ENCODE data around the gene SCAANT1. TPM values are rescaled to one million over a fixed set of nuclear protein-coding genes. Genes with fewer than 3 reads are reported as not detected.

Gene SCAANT1
- total and polyA plus RNA-seq, 2 of the 8 experiments (the other 6 are each of a cell fraction or from before 2014, with no cell fraction given): not detected

- H3K27me3 ChIP-seq (replicated peaks in 1 of 4; ENCODE audit: control insufficient read depth in 3 of 4, extremely low read depth in 1 of 4, insufficient read depth in 3 of 4, low read length in 3 of 4): no peaks in the 10 kb centered on the region
- peaks cover under 1% of the 10 kb centered on the region; the same call in 1 of the 2 replicates for H3K79me1 ChIP-seq (ENCODE audit: low read depth, low read length)
- no peak overlapping the region for H2BK12ac ChIP-seq (ENCODE audit: low read depth, low read length)
- no peaks in the 10 kb centered on the region for H3K9me3 ChIP-seq (ENCODE audit: insufficient read depth in 2 of 2, low read depth in 1 of 2, low read length in 1 of 2)
- H3K27ac ChIP-seq (ENCODE audit: low read depth, low read length): no peak overlapping the region
- no peak overlapping the region for H3K9ac ChIP-seq (replicated peaks in 1 of 4; ENCODE audit: extremely low read depth in 1 of 4, low read depth in 3 of 4, low read length in 3 of 4)
- no peak overlapping the region for H2BK5ac ChIP-seq (ENCODE audit: low read depth, low read length)
- no peak overlapping the region for H2BK15ac ChIP-seq (ENCODE audit: low read length)
- ChIA-PET CTCF (ENCODE audit: partially characterized antibody) (interaction anchor here (0.6 to 1.6 kb wide), 5 partner anchors 10 to 16 kb away, joined by 3 to 5 read pairs (median 4); no protein-coding TSS in a partner anchor), POLR2A (ENCODE audit: partially characterized antibody) (no interaction called here)
- peaks cover under 1 to 22% (median 11%) of the 10 kb centered on the region in 4 experiments; a peak in 6 of 7 replicates for H3K4me1 ChIP-seq (replicated peaks in 1 of 4; ENCODE audit: control insufficient read depth in 3 of 4, insufficient read depth in 4 of 4, low read length in 3 of 4)
- 0 out of 4 replicates have a peak, but pooled peaks cover 0 to 2% of the 10 kb centered on the region in 2 experiments for H3K79me2 ChIP-seq (ENCODE audit: control insufficient read depth in 1 of 2, insufficient read depth in 2 of 2, low read length in 2 of 2)
- H4K91ac ChIP-seq (replicated peaks; ENCODE audit: insufficient read length, low read length): no peak overlapping the region
- H2AK5ac ChIP-seq (ENCODE audit: low read depth, low read length): no peak overlapping the region
- DNase-seq (ENCODE audit: low read depth in 1 of 2, low spot score in 2 of 2) (no peak), FAIRE-seq (peak; percentile 58)
- no peak overlapping the region for H2AFZ ChIP-seq (ENCODE audit: low read length)
- no peak overlapping the region for H3K23ac ChIP-seq (ENCODE audit: insufficient read length)
- H4K8ac ChIP-seq (ENCODE audit: extremely low read depth, insufficient read depth, low read length): no peak overlapping the region
- 91% methylated on average over 3 of the region's 3 CpGs; no CpG with 5 or more reads in 1 of the 2 experiments for WGBS, 2 experiments (ENCODE audit: extremely low coverage in 1 of 2, insufficient coverage in 1 of 2, insufficient read length in 1 of 2, insufficient replicate concordance in 2 of 2, low coverage in 1 of 2, low lambda C conversion rate in 2 of 2, missing lambda C conversion rate in 1 of 2)
- no peak overlapping the region for H3K56ac ChIP-seq (replicated peaks; ENCODE audit: insufficient read length, low read depth, low read length)
- no peak overlapping the region for H2BK20ac ChIP-seq (ENCODE audit: low read length)
- H3K4me3 ChIP-seq (ENCODE audit: extremely low read depth in 1 of 4, insufficient read depth in 2 of 4, low read depth in 3 of 4, low read length in 4 of 4): no peak overlapping the region
- H2BK120ac ChIP-seq (replicated peaks; ENCODE audit: low read depth, low read length): no peak overlapping the region
- no peaks in the 10 kb centered on the region for H3K23me2 ChIP-seq (ENCODE audit: low read depth, low read length)
- H4K20me1 ChIP-seq (replicated peaks in 1 of 2; ENCODE audit: control insufficient read depth in 1 of 2, insufficient read depth in 2 of 2, low read length in 2 of 2): no peaks in the 10 kb centered on the region
- H3K4me2 ChIP-seq (ENCODE audit: insufficient read depth in 1 of 2, low read depth in 2 of 2, low read length in 2 of 2): no peak overlapping the region
- H4K5ac ChIP-seq (ENCODE audit: insufficient read length, low read depth, low read length): no peak overlapping the region
- H3K4ac ChIP-seq (replicated peaks; ENCODE audit: insufficient read length, low read depth, low read length): no peak overlapping the region
- no peak overlapping the region for H3K18ac ChIP-seq (ENCODE audit: extremely low read depth, low read length)
- TF ChIP-seq, protein P1, sequence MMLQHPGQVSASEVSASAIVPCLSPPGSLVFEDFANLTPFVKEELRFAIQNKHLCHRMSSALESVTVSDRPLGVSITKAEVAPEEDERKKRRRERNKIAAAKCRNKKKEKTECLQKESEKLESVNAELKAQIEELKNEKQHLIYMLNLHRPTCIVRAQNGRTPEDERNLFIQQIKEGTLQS (IDR thresholded peaks at IDR 0.05; ENCODE audit: insufficient read depth, low read depth, low read length): no peak
- TF ChIP-seq, protein P2, sequence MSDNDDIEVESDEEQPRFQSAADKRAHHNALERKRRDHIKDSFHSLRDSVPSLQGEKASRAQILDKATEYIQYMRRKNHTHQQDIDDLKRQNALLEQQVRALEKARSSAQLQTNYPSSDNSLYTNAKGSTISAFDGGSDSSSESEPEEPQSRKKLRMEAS (IDR thresholded peaks at IDR 0.05): no peak
- no peak for TF ChIP-seq SP2 (IDR thresholded peaks at IDR 0.05; ENCODE audit: low read length)
- no peak for TF ChIP-seq E2F6 (IDR thresholded peaks at IDR 0.05)
- no peak for TF ChIP-seq RBBP5 (IDR thresholded peaks at IDR 0.05; ENCODE audit: borderline replicate concordance, low read depth, low read length)
- TF ChIP-seq POLR2A (IDR thresholded peaks at IDR 0.05; ENCODE audit: control extremely low read depth in 1 of 2, low read depth in 2 of 2, low read length in 2 of 2): no peak
- no peak for TF ChIP-seq NANOG (IDR thresholded peaks at IDR 0.05; ENCODE audit: insufficient read depth, low read depth, low read length, poor library complexity, severe bottlenecking)
- no peak for TF ChIP-seq NRF1 (IDR thresholded peaks at IDR 0.05; ENCODE audit: low read depth, low read length)
- no peak for TF ChIP-seq KDM4A (IDR thresholded peaks at IDR 0.05; ENCODE audit: low read depth, low read length, severe bottlenecking)
- no peak for TF ChIP-seq BRCA1 (IDR thresholded peaks at IDR 0.05; ENCODE audit: low read depth, low read length)
- H3K36me3 ChIP-seq (ENCODE audit: control insufficient read depth in 2 of 4, insufficient read depth in 4 of 4, low read length in 3 of 4): no peaks in the 10 kb centered on the region
- H3K14ac ChIP-seq (ENCODE audit: insufficient read length): no peak overlapping the region
These were observed 47.0 kb upstream of the SCAANT1 start for GRCh38 chr3:63959146-63959545.
